Muscle layer of duodenum (tissue), 2 donors: ENCODE measurements around the gene TRAK1.

Experiments
- H3K27ac ChIP-seq: one replicate; pipeline ENCODE4 v1.7.0; 2013; ENCODE audit warnings: mild to moderate bottlenecking, low read length
- H3K27me3 ChIP-seq: one replicate; pipeline ENCODE4 v1.7.0; 2013; ENCODE audit warnings: low read depth, mild to moderate bottlenecking, control low read depth, low read length
- H3K36me3 ChIP-seq, 2 donors: one replicate each; pipeline ENCODE4 v1.7.0; 2013; ENCODE audit warnings: low read length in 2 of 2, control low read depth in 1 of 2, mild to moderate bottlenecking in 1 of 2; ENCODE audit not compliant: insufficient read depth in 2 of 2, control insufficient read depth in 1 of 2
- H3K4me1 ChIP-seq, 2 donors: one replicate each; pipeline ENCODE4 v1.7.0; 2013; ENCODE audit warnings: low read length in 2 of 2, mild to moderate bottlenecking in 2 of 2, control low read depth in 1 of 2, moderate library complexity in 1 of 2; ENCODE audit not compliant: insufficient read depth in 2 of 2, control insufficient read depth in 1 of 2
- H3K4me3 ChIP-seq, 2 donors: one replicate each; pipeline ENCODE4 v1.7.0; 2013; ENCODE audit warnings: low read length in 2 of 2, low read depth in 1 of 2, mild to moderate bottlenecking in 1 of 2
- H3K9me3 ChIP-seq, 2 donors: one replicate each; pipeline ENCODE4 v1.7.0; 2013; ENCODE audit warnings: low read length in 2 of 2, control low read depth in 1 of 2, mild to moderate bottlenecking in 1 of 2; ENCODE audit not compliant: control insufficient read depth in 1 of 2
- donor health status: healthy.

TRAK1 gene

DNA sequence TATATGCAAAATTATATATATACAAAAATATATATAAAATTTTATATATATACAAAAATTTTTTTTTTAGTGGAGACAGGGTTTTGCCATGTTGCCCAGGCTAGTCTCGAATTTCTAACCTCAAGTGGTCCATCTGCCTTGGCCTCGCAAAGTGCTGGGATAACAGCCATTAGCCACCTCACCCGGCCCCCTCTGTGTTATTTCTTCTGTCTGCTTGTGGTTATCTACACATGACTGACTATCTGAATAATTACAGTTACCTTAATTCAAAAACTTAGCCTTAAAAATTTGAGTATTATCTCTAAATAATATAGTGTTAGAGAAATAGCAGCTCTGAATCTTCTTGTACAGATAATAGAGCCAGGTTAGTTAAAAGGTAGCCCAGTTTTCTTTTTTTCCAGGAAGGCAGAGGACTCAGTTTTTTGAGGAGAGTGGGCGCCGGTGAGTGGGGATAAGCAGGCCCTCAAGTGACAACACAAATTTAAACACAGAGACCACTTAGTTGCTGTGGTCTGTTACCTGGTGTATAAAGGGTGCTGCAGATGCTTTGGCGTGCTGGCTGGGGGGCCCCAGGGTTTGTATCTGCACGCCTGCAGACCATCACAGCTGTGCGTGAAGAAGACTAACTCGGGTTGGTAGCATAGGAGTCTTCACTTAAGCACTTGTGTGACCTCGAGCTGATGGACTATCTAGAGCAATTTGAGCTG is 83.7 kb downstream of the TRAK1 start:
- H3K27me3 ChIP-seq: no peaks in the 10 kb centered on the region
- peaks cover 0 to 9% of the 10 kb centered on the region in 2 donors for H3K36me3 ChIP-seq
- H3K4me3 ChIP-seq: no peak overlapping the region
- H3K9me3 ChIP-seq: no peaks in the 10 kb centered on the region
- no peak overlapping the region for H3K27ac ChIP-seq
- H3K4me1 ChIP-seq: peaks cover 10 to 20% of the 10 kb centered on the region in 2 donors

DNA sequence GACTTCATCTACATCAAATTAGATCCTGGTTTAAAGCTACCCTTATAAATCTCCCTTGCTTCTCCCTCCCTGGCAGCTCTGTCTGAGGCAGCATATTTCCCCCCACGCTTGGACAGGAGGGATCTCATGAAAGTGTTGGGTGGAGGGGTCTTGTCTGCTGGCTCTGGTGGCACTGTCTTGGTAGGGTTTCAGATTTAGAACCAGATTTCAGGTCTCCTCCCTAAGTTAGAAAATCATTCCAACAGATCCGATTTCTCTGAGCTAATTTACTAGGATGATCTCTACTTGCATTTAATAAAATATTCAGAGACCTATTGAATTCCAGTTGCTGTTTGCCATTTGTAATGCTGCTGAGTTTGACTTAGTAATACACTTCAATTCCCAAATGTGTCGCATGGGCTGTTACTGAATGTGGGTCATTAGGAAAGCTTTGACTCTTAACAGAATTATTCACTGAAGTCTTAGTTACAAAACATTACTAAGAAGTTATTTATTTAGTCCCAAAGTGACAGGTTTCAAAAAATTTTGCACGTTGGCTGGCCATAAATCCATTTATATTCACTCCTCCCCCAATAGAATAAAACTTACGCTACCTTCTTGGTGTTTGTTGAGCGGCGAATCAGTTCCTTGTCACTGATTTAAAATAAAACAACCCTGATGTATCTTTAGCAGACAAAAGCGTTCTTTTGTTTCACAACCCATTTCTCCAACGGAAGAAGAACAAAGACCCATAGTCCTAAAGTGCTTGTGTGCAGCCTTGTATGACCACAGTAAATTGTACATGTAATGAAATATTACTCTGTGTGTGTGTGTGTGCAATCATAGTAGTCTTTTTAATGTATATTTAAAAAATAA is 84.5 kb downstream of the TRAK1 start:
- H3K4me1 ChIP-seq: peaks cover 11 to 21% of the 10 kb centered on the region in 2 donors
- H3K4me3 ChIP-seq: no peak overlapping the region
- no peak overlapping the region for H3K27ac ChIP-seq
- peaks cover 0 to 9% of the 10 kb centered on the region in 2 donors for H3K36me3 ChIP-seq
- H3K27me3 ChIP-seq: no peaks in the 10 kb centered on the region
- H3K9me3 ChIP-seq: no peaks in the 10 kb centered on the region

DNA sequence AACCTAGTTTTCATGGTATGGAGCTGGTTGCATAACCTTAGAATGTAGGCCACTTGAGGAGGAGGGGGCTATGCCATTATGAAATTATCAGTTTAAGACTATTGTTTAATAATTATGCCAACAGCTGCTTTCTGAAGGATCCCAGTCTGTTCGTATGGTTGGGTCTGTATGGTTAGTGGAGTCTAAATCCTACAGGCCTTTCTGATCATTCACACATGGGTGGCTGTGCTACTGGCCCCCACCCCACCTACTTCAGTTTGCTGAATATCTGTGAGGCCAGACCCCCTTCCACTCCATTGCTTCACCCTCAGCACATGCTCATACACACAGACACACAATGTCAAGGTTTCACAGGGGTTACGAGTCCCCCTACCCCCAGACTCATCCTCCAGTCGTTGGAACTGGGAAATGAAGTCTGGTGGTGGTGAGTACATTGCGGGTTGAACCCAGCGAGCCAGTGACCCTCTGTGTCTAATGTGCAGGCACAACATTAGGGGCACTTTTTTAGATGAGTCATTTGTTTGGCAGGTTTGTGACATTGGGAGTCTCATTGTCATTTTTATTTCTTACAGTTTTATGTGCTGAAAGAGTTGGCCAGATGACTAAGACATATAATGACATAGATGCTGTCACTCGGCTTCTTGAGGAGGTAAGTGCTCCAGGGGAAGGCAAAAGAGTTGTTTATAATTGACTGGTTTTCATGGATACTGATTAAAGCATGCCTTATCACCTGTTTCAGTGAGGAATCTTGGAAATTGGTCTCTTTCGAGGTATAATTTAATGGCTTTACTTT is 85.3 kb downstream of the TRAK1 start:
- Histone ChIP-seq H3K4me3 (no peak overlapping the region), H3K27ac (no peak overlapping the region), H3K36me3 (peaks cover 0 to 9% of the 10 kb centered on the region in 2 donors), H3K4me1 (peaks cover 11 to 21% of the 10 kb centered on the region in 2 donors), H3K27me3 (no peaks in the 10 kb centered on the region), H3K9me3 (no peaks in the 10 kb centered on the region)

DNA sequence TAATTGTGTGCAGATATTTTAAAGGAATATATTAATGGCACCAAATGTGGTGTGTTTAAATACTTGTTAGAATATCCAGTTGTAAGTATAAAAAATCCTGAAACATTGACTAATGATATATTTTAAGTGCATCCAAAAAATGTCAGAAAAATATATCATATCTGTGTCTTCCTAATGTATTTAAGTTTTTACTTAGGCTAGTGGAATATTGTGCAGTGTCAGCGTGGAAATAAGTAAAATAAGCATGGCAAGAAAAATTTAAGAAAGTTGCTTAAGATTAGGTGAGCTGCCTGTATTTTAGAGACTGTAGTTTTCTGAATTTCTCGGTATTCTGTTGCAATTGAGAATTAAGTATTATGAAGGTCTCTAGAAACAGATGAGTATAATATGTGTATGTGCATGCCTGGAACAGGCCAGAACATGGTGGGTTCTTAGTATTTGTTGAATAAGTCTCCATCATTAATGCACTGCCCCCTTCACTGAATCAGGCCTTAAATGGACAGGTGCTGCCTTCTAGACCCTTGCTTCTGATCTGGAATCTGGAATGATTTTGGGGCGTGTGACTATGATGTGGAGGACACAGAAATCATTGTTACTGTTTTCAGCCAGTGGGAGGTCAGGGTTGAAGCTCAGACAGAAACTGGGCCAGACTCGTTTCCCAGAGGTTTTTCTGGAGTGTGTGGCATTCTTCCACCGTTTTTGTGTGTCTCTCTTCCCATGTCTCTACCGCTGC is 86.1 kb downstream of the TRAK1 start:
- Histone ChIP-seq H3K4me3 (no peak overlapping the region), H3K36me3 (peaks cover 0 to 9% of the 10 kb centered on the region in 2 donors), H3K9me3 (no peaks in the 10 kb centered on the region), H3K27me3 (no peaks in the 10 kb centered on the region), H3K4me1 (peaks cover 11 to 13% of the 10 kb centered on the region in 2 donors), H3K27ac (no peak overlapping the region)

DNA sequence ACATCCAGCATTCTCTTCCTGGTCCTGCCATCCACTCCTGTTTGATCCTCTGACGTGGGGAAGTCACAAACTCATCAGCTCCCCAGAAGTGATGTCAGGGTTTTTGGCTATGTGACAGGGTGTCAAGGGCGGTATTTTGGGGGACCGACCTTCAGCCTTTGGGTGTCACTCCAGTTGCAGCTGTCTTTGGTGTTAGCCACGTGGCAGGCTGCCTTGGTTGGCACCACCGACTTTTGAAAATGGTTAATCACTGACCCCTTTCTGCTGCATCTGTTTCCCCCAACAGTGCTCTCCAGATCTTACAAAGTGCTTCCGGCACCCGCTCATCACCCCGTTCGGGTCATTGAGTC is 86.6 kb downstream of the TRAK1 start:
- no peak overlapping the region for H3K4me3 ChIP-seq
- H3K27me3 ChIP-seq: no peaks in the 10 kb centered on the region
- peaks cover 0 to 9% of the 10 kb centered on the region in 2 donors for H3K36me3 ChIP-seq
- H3K4me1 ChIP-seq: peaks cover 11% of the 10 kb centered on the region in 2 donors
- H3K9me3 ChIP-seq: no peaks in the 10 kb centered on the region
- no peak overlapping the region for H3K27ac ChIP-seq

DNA sequence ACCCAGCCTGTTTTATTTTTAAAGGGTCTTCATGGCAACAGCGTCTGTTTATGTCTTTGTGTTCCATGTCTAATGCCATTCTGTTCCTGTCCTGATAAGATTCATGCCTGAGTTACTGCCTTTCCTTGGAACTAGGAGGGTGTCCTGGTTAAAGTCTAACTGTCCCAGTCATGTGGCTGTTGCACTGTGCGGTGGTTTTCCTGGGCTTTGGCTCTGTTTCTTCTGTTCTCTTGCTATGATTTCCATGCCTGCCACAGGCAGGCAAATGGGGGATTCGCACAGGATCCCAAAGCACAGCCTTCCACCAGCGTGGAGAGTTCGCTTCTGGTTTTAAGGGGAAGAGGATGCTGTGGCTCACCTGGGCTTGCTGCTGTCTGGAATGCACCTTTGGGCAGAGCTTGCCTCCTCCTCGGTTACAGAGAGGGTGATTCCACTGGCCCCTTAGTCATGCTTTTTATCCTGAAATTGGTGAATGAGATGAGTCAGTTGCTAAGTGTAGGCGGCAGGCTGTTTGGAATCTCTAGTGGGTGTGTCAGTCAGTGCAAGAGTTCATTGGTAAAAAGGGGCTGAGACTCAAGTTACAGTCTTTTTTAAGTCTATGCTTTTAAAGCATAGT is 88.1 kb downstream of the TRAK1 start:
- Histone ChIP-seq H3K36me3 (peaks cover 0 to 9% of the 10 kb centered on the region in 2 donors), H3K27me3 (no peaks in the 10 kb centered on the region), H3K27ac (peak overlapping the region; percentile 82), H3K4me3 (peak overlapping the region in 1 of 2 donors; percentile 31), H3K9me3 (no peaks in the 10 kb centered on the region), H3K4me1 (peaks cover 11% of the 10 kb centered on the region in 2 donors)

DNA sequence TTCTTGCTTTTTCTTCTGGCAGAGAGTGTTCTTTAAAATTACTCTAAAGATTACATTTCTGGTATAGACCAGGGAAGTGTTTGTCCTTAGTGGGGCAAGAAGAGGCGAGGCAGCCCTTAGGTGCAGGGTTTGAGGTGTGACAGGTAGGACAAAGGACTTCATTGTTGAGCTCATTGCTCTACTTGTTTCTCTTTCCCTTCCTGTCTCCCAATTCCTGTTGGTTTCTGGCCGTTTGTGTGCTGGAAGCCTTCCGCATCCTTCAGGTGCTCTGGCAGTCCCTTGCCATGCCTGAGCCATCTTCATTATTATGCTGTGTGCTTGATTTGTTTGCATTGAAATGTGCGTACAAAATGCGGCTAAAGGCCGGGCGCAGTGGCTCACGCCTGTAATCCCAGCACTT is 89.7 kb downstream of the TRAK1 start:
- Histone ChIP-seq H3K27me3 (no peaks in the 10 kb centered on the region), H3K27ac (peak overlapping the region; percentile 61), H3K36me3 (peaks cover 5 to 9% of the 10 kb centered on the region in 2 donors), H3K4me3 (no peak overlapping the region), H3K4me1 (peaks cover 11% of the 10 kb centered on the region in 2 donors), H3K9me3 (no peaks in the 10 kb centered on the region)

DNA sequence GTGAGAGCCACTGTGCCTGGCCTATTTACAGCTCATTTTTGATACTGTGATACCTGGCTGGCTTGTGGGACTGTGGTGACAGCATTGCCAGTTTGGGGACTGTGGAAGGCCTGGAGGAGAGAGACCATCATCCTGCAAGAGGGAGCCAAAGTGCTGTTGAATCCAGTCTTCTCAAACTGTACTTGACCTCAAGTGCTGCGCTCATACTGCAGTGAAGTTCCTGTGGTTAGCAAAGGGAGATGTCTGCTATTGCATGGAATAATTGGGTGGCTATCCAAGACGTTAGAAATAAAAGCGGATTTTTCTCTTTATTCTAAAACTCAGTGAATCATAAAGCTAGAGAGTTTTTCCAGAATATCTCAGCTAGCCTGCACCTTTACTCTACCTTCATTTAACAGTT is 91.4 kb downstream of the TRAK1 start:
- H3K4me3 ChIP-seq: no peak overlapping the region
- peaks cover 6 to 10% of the 10 kb centered on the region in 2 donors for H3K36me3 ChIP-seq
- H3K27ac ChIP-seq: no peak overlapping the region
- no peaks in the 10 kb centered on the region for H3K9me3 ChIP-seq
- no peaks in the 10 kb centered on the region for H3K27me3 ChIP-seq
- H3K4me1 ChIP-seq: peaks cover 11% of the 10 kb centered on the region in 2 donors

DNA sequence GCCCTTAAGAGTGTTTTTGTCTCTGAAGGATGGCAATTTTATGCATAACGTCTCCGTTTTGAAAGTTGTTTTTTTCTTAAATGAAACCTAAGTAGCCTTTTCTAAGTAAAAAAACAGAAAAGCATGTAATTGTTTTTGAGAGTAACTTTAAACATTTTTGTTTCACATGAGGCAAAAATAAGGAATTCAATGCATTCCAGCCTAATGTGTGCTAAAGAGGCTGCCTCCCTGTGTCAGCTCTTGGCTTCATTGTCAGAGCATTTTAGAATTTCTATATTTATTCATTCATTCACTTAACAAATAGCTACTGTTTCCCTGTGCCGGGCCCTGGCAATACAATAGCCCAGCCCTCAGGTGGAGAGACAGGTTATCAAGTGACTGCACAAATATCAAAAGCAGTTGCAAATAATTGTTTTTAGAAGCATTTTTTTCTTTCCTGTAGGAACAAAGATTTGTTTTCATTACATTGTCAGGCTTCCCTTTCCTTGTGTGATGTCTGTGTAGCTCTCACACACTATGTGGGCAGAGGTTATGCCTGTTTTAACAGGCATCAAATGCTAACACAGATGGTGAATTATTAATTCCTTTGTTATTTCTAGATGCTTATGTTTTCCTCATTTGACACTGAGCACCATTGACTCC is 93.0 kb downstream of the TRAK1 start:
- H3K27ac ChIP-seq: no peak overlapping the region
- H3K27me3 ChIP-seq: no peaks in the 10 kb centered on the region
- peaks cover 7 to 8% of the 10 kb centered on the region in 2 donors for H3K4me1 ChIP-seq
- H3K9me3 ChIP-seq: no peaks in the 10 kb centered on the region
- H3K36me3 ChIP-seq: peaks cover 7 to 19% of the 10 kb centered on the region in 2 donors
- no peak overlapping the region for H3K4me3 ChIP-seq
